GM18517 (cell line): ENCODE results near the gene INO80.

ENCODE experiments used
- ATAC-seq: cut with Tn5 transposase; IDR thresholded peaks from one replicate; pipeline ENCODE4 v1.9.1; 2021; ENCODE audit warnings: mild to moderate bottlenecking, moderate library complexity; ENCODE audit not compliant: unreplicated experiment

INO80 gene

DNA sequence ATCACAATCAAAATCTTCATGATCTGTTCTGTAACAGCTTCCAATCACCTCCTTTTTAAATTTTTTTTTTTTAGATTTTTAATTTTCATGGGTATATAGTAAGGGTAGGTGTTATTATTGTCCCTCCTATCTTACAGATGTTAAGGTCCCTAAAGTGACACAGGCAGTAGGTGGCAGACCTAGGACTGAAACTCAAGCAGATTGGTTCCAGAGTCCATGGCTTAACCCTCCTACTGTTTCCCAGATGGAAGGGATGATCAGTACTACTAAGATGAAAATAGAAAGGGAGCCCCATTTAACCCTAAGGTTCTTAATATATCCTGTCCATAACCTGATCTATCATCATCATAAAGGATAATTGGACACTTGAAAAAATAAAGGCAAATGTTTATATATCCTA lies 105.7 kb downstream of the INO80 start:
- ATAC-seq = no peak

DNA sequence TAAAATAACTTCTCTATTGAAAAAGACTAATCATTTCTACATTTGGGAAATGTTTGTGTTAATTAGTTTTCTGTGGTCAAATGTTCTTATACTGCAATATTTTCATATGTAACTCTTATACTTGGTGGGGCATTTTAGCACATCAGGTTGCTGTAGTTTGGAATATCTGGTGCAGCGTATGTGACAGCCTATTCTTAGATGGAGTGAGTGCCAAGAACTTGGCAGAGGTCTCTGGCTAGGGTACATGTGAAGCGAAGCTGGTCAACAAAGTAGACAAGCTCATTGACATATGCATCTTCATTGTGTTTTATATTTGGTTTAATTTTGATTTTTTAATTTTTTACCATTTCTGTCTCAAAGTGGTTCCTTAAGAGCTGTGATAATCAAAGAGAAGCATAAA lies 109.6 kb downstream of the INO80 start:
- no peak for ATAC-seq

DNA sequence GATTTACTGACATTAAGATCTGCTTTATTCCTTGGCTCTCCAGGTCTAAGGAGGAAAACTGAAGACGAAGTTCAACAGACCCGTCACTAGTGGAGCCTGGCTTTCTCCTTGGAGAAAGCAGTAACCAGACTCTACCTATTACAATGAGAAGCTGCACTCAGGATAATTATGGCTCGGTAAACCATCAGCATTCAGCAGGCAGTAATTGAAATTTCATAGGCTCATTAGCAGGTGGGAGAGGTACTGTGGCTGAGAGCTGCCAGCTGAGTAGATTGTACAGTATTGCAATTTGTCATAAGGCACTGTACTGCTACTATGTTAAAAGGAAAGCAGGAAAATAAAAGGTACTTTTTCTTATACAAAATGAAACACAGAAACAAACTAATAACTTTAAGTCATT lies 111.6 kb downstream of the INO80 start:
- no peak for ATAC-seq

DNA sequence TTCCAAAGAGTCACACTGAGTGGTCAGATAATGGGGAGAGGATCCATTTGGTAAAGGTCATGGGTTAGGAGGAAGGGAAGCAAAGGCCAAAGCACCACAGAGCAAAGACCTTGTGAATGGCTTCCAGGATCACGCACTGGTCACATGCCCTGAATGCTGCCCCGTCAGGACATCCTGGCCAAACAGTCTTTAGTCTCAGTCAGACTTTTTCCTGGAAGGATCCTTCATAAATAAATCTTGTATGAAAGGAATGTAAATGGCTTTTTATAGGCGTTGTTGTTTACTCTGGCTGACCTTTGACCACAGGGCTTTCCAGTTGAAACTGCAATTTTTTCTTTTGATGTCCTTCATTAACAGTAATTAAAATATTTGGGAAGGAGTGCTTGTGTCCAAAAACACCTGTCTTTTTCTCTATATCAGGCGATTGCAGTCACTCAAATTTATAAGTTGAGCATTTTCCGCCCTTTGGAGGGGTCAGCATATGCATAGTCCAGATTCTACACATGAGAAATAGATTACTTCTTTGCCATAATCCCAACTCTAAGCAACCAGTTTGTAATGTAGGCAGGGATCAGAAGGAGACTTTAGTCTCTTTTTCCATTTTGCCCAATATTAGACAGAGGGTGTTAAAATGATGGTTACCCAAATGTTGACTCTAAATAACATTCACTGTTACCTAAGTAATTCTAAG lies 114.4 kb downstream of the INO80 start:
- no peak for ATAC-seq

DNA sequence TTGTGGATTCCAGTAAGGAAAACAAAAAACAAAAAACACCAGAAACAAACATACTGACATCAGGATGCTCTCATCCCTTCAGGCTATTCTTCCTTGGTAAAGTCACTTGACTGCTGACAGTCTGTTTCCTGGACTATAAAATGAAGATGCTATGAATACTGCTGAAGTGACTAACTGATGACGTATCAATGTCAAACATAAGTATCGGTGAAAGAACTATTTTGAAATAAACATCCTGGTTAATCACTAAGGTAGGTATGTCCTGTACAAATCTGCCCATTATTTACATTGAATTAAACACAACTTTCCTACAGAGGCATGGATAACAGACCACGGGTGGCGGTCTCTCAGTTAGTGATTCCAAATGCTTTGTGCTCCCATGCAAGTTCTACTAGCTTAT lies 116.9 kb downstream of the INO80 start:
- no peak for ATAC-seq

DNA sequence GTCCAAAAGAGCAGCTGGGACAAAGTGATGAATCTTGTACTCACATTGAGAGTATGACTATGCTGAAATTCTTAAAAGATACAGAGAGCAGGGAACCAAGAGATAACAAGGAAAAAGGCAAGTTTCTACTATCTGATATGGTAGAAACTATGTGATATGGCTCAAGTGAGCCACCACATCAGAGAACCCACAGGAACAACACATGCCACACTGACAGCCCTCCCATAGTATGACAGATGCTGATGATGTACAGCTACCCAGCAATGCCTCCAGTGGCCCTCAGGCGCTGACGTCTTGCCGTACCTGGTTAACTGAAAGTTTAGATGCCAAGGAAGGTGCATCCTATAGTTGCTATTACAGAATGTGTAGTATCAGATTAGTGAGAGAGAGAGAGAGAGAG lies 120.4 kb downstream of the INO80 start:
- ATAC-seq = no peak

DNA sequence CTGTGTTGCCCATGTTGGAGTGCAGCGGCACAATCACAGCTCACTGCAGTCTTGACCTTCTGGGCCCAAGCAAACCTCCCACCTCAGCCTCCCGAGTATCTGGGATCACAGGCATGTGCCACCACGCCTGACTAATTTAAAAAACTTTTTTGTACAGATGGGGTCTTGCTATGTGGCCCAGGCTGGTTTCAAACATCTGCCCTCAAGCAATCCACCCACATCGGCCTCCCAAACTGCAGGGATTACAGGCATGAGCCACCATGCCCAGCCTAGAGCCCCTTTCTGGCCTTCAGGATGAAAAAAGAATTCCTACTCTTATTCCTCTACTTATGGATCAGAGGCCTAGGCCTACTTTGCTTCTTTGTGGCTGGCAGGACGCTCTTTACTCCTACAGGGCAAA lies 123.3 kb downstream of the INO80 start:
- ATAC-seq = no peak

DNA sequence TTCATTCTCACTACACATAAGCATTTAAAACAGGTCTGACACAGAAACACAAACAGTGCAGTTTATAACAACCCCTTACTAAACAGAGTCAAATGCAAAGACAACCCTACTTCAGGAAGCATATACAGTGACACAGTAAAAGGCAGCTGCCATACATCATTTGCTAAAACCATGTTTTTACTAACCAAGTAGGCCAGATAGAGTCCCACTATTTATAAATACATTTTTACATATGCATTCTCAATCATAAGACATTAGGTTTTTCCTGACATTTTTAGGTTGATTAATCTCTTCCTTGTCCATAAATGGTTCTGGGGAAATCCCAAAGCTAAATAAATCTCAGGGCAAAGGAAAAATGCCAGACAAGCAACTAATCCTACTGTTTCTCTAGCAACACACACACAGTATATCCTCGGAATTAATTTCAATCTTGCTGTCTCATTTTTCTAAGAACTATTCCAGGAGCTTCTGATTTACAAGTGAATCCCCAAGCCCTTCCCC lies 123.8 kb downstream of the INO80 start:
- no peak for ATAC-seq

DNA sequence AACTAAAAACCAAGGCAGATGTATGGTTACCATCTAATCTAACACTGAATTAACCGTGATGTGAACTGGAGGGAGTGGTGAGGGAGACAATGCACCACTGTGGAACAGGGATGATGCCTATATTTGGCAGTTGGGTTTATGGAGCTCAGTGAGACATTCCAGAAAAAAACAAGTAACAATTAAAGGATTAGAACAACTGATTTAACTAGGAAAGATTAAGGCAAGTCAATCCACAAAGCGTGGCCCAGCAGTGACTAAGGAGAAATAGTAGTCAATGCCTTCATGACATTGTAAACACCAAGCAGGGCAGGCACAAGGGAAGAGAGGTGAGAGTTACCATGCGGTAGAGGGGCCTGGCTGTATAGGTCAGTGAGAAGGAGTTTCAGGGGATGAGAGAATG lies 124.7 kb downstream of the INO80 start:
- ATAC-seq = no peak

DNA sequence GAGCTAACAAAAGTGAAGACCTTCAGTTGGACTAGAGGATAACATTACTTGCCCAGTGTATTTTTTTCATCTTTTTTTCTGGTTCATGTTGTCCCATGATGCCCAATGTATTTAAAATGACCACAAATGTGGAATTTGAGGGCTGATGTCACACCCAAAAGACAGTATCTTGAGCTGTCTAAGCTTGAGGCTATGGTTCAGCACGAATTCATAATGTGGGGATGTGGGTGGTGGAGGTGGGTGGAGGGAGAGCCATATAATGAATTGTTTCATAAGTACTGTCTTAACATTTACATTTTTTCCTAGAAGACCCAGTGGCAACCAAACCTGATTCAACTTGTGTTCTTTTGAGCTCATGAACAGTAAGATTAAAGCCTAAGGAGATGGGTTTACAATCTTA lies 125.3 kb downstream of the INO80 start:
- no peak for ATAC-seq

DNA sequence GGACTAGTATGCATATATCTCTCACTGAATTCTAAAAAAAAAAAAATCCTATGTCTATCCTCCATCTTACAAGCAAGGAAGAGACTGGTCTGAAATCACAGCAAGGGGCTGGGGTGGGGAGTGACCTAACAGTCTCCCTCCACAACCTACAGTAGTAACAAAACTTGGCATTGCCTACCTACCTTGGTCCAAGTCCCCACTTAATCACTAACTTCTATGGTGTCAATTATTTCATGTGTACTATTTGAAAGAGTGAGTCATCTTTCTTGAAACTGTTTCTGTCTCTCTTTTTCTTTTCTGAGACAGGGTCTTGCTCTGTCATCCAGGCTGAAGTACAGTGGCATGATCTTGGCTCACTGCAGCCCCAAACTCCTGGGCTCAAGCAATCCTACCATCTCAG lies 126.0 kb downstream of the INO80 start:
- ATAC-seq = no peak

DNA sequence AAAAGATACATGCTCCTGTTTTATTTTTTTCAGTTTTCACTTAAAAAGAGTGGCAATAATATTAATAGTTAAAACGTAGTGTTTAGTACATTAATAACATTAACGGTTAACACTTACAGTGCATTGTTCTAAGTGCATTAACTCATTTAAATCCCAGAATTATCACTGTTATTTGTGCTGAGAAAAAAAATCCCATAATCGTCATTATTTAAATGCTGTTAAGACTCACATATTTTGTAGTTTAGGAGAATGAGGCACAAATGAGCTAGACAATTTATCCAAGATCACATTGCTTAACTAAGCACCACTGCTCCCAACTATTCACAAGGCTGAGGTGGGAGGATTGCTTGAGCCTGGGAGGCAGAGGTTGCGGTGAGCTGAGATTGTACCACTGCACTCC lies 127.9 kb downstream of the INO80 start:
- no peak for ATAC-seq

DNA sequence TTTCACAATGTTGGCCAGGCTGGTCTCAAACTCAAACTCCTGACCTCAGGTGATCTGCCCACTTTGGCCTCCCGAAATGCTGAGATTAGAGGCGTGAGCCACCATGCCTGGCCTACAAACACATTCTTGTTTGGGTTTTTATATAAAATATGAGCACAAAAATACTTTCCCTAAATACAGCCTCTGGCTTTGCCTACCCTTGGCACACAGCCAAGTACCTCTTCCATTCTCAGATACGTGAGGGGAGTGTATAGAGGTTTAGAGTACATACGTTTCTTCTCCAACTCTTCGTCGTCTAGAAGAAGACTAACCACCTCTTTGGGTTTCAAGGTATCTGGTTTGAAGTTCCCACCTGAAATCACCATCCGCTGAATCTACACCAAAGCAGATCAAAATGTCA lies 129.3 kb downstream of the INO80 start:
- no peak for ATAC-seq

DNA sequence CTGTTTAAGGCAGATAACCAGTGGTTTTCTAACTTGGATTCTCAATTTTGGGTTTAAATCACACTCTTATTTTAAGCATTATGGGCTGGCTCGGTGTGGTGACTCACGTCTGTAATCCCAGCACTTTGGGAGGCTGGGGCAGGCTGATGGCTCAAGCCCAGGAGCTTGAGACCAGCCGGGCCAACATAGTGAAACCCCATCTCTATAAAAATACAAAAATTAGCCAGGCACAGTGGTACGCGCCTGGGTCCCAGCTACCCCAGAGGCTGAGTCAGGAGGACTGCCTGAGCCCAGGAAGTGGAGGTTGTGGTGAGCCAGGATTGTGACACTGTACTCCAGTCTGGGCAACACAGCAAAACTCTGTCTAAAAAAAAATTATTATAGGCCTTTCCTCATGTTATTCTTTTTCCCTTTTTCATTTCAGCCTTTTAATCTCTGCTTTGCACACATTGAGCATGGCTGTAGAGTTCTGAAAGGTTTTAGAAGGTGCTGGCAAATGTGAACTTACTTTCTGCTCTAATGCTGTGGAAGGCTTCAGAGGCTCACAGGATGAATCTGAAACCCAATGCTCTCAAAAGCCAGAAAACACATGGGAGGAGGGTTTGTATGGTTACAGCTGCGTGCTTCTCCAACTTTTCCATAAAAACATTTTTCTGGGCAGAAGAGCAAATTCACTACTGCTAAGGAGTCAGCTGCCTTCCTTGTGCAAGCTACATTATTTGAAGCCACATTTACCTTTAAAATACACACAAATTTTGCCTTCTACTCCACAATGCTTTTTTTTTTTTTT lies 130.3 kb downstream of the INO80 start:
- no peak for ATAC-seq

DNA sequence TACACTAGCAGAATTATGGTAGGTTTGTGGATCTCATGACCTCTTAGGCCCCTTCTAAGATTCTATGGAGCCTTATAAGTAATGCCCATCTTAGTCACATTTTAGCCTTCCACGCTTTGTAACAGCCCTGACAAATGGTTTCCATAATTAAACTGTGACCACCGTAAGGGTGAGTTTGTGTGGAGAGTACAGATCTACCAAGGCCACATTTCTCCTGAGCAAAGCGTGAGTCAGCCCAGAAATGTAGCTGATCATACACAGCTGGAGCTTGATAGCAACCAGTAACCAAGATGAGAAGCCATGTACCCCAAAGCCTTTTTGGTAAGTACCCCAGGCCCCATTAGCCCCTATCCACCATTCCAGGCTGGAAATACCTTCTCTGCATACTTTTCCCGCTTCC lies 131.1 kb downstream of the INO80 start:
- ATAC-seq = no peak

DNA sequence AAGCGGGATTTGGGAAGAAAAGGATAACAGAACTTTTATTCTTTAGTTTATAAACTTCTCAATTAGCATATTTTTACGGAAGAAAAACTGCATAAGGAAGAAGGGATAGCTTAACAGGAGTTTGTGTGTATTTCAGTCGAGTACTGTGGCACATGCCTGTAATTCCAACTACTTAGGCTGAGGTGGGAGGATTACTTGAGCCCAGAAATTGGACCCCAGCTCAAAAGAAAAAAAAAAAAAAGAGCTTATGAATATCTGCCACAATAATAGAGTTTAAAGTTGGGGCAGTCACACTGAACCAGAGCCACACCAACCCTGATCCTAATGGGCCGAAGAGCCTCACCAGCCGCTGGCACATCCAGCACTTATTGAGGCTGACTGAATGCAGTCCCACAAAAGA lies 131.7 kb downstream of the INO80 start:
- ATAC-seq = no peak

DNA sequence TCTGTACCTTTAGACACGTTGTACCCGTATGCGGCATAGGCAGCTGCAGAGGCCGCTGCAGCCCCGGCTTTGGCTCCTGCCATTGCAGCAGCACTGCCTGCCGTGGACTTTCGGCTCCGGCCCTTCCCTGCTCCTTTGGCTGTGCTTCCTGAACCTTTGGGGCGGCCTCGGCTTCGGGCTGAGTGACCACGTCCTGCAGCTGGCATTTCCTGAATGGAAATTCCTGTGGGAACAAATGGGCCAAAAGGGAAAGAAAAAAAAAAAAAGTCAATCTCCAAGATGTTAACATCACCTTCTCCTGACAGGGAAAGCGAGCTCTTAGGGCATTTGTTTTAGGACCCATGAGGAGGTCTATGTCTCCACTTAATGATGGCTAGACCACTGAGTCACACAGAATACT lies 133.2 kb downstream of the INO80 start:
- no peak for ATAC-seq

DNA sequence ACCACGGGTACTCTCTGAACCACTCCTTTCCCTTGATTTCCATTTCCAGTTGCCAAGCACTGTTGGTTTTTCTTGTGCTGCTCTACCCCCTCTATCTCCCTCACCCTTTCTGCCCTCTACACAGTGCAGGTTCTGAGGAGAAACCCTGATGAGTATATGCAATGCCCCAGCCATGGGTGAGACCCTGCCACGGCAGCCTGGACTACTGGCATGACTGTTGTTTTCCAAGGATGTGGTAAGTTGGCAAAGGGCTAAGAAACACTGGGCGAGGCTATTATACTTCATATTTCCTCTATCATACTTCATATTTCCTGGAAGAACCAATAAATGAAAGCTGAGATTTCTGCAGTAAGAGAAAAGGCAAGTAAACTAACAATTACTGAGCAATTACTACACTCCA lies 134.9 kb downstream of the INO80 start:
- ATAC-seq = no peak

DNA sequence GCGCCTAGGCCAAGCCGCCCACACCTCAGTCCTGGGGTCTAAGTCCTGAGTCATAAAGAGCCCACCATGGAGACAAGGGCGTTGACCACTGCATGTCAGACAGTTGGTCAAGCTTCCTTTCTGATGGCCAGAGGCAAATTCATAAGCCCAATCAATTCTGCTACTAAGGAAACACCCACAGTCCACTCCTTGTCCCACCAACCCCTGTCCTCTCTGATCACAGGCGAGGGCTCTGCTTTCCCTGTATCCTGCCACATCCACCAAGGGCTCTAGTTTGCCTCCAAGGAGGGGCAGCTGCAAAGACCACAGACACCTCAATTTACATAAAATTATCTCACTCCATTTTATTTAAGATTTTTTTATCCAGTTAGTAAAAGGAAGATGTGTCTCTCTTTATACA lies 137.5 kb downstream of the INO80 start:
- no peak for ATAC-seq

DNA sequence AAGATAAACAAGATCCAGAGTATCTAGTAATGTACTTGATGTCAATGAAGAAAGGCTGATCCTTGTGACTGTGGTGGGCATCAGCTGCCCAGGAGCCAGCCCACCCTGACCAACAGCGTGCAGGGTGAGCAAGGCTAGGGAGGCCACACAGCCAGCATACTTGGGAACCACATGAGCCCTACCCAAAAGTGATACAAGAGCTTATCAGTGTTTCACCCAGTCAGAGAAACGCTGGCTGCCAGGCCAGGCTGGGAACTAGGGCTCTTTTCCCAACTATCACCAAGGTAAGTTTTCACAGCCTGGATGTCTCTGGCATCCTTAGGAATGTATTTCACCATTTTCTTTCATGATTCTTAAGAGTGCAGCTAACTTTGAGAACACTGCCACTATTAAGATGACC lies 137.9 kb downstream of the INO80 start:
- no peak for ATAC-seq

DNA sequence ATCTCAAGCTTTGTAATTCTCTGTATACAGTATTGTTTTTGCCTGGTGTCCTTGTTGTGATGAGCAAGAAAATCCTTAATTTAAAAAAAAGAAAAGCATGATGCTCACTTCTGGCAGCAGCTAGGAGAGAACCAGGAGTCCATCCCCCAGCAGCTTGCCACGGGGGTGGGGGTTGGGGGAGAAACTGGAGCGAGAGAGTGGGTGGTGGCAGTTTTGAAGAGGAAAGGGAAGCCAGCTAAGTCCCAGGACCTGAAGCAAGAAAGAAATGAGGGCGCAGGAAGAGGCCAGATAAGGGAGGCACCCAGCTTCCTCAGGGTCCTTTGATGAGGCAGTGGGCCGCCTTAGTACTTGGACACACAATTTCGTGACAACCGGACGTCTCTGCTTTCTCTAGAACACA lies 139.3 kb downstream of the INO80 start:
- no peak for ATAC-seq

DNA sequence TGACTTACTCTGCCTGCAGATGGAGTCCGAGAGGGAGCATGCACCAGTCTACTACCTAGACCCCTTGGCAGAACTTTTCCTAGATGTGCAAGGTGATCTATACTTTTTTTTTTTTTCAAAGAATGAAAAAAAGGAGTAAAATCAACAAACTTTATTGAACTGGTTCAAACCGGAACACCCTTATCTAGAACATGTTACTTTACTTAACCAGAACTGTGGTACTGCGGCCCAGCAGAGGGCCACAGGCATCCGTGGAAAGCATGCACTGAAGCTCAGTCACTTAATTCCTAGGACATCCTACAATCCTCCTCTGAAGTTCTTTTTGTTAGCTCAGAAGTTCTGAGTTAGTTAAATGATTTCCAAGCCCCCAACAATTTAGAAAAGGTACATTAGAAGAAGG lies 141.2 kb downstream of the INO80 start:
- ATAC-seq = no peak

DNA sequence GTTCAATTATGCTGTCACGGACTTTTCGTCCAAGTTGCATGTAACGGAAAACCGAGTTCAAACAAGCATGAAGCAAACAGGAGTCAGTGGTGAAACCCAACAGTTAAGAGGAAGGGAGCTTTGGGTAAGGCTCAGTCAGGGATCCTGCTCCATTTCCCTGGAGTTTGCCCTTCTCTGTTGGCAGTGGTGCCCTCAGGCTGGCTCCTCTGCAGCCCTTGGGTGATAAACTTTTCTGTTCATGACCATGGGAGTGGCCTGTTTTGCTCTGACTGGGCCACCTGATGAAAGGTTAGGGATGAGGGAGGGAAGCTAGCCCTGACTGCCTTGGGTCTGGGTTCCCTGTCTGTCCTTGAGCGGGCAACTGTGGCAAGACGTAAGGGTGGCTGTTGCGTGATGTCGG lies 146.7 kb downstream of the INO80 start:
- no peak for ATAC-seq
